Endothelial cell of umbilical vein (primary cell): Measurements from ENCODE around the gene ALDH1L2.

Experiments used
- MYC ChIP-seq: IDR thresholded peaks from one replicate; pipeline ENCODE4 v1.6.1; 2011; ENCODE audit warnings: mild to moderate bottlenecking, low read depth, low read length
- POLR2AphosphoS5 ChIP-seq: IDR thresholded peaks from 2 replicates; pipeline ENCODE4 v1.6.1; 2012; ENCODE audit warnings: low read depth, mild to moderate bottlenecking, control low read depth, low read length, moderate library complexity; ENCODE audit not compliant: insufficient read depth
- TF ChIP-seq, protein P1 (sequence below), 2 donors: IDR thresholded peaks; 1 replicate in 1 of 2; 2 replicates in 1 of 2; pipeline ENCODE4 v1.5.1; 2011; ENCODE audit warnings: low read length in 2 of 2, mild to moderate bottlenecking in 2 of 2, moderate library complexity in 2 of 2, control low read depth in 1 of 2, inconsistent platforms in 1 of 2, low read depth in 1 of 2; ENCODE audit not compliant: insufficient read depth in 1 of 2; ENCODE audit errors: extremely low read depth in 1 of 2

DNA sequence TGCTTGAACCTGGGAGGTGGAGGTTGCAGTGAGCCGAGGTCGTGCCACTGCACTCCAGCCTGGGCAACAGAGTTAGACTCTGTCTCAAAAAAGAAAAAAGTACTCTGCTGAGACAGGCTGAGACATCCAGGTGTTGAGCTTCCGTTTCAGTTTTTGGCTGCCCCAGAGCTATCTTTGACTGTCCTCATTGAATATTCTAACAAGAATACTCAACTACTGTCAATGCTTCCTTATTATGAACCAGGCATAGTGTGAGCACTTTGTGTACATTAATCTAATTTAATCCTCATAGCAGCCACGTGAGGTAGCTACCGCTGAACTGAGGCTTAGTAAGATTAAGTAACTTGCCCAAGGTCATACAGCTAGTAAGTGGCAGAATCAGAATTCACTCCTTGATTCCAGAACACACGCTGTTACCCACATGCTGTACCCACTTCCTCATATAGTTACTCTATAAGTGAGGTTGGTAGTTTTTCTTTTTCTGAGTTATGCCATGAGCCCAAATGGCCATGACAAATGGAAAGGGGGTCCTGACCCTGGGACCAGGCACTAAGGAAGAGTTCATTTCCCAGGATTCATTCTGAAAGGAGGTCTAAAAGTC is 11.3 kb downstream of the ALDH1L2 start:
- TF ChIP-seq, protein P1, sequence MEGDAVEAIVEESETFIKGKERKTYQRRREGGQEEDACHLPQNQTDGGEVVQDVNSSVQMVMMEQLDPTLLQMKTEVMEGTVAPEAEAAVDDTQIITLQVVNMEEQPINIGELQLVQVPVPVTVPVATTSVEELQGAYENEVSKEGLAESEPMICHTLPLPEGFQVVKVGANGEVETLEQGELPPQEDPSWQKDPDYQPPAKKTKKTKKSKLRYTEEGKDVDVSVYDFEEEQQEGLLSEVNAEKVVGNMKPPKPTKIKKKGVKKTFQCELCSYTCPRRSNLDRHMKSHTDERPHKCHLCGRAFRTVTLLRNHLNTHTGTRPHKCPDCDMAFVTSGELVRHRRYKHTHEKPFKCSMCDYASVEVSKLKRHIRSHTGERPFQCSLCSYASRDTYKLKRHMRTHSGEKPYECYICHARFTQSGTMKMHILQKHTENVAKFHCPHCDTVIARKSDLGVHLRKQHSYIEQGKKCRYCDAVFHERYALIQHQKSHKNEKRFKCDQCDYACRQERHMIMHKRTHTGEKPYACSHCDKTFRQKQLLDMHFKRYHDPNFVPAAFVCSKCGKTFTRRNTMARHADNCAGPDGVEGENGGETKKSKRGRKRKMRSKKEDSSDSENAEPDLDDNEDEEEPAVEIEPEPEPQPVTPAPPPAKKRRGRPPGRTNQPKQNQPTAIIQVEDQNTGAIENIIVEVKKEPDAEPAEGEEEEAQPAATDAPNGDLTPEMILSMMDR (IDR thresholded peaks at IDR 0.05; ENCODE audit: extremely low read depth in 1 of 2, insufficient read depth in 1 of 2, low read depth in 1 of 2, low read length in 2 of 2), result no peak
- TF ChIP-seq POLR2AphosphoS5 (no peak), MYC (no peak)
